HUDEP-2 (cell line): Measurements from ENCODE around the gene ACTC1.

Source experiments
- DNase-seq, 76 experiments: peaks; one replicate each; lab custom pipeline; 2025; ENCODE audit not compliant: unreplicated experiment in 76 of 76; lab: John Stamatoyannopoulos, UW

The ACTC1 gene

DNA sequence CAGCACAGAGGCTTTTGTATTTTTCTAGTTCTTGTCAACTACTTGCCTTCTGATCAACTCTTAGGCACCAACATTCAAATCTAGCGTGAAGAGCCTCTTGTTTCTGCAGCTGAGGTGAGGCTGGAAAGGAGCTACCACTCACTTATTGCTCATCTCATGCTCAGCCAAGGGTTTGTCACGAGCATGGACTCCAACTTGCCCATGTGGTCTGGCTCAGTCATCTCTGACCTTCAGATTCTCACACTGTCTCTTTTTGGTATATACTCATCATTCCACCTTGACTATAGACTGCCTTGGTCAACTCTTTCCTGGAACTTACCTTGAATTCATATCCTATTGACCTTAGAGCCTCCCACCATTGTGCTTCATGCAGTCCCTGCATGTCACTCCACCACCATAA lies 35.4 kb downstream of the ACTC1 start:
- DNase-seq: no peak

DNA sequence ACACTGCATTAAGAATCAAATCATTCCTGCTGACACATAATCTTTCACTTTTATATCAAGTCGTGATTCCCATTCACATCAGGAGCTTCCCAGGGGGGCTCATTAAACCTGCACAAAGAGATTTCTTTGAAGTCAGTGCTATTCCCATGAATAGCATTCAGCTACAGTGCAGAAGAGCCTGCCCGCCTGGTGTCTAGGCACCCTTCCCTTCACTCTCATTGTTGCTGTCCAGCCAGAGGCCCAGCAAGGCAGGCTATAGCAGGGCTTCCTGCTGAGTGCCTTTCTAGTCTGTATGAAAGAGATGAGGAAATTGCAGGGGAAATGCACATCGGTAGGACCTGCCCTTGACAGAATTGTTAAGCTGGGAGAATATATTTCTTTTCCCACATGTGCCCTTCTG lies 36.0 kb downstream of the ACTC1 start:
- no peak for DNase-seq

DNA sequence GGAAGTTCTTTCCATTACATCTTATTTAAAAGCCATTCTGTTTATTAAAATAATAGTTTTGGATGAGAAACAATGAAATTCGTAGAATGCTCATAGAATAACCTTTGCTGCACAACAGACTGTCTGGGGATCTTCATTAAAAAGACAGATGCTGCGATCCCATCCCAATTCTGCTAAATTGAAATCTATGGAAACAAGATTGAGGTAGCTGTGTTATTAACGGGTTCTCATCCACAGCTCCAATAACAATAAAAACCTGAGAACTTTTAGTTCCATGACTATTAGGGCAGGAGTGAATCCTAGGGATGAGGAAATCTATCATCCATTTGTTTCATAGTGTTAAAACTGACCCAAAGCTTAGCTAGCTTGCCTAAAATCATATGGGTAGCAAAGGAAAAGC lies 38.1 kb downstream of the ACTC1 start:
- no peak for DNase-seq

GRCh38 chr15:34755419-34755773 lies 40.0 kb downstream of the ACTC1 start:
- DNase-seq: no peak

- DNase-seq: no peak
Observed at GRCh38 chr15:34754674-34755418, 40.5 kb downstream of the ACTC1 start, which contains the start of gene GJD2. GJD2 (minus strand) TSS chr15:34754998; CDS start chr15:34754488, 510 bp downstream.

GRCh38 chr15:34754171-34754601 lies 41.2 kb downstream of the ACTC1 start:
- no peak for DNase-seq

GRCh38 chr15:34753236-34753894 lies 42.0 kb downstream of the ACTC1 start:
- peak in 2 of 76 experiments; percentile 1 to 6 for DNase-seq

DNA sequence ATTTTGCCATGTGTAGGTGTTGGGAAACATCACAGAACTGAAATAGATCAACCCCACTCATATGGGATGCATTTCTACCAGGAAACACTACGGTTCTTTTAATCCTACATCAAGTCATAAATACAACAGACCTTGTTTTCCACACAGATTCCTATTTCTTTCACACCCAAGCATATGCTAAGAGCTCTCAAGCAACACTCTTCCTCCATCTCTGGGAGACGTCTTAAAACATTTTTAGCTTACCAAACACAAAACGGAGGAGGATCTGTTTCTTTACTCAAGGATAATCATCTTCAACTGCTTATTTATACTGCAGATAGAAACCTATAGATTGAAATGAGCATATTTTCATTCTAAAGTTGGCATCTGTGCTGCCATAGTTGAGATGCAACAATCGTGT lies 45.7 kb downstream of the ACTC1 start:
- DNase-seq: no peak
